ENCODE results near the gene FA2H. TPM values are rescaled to one million over a fixed set of nuclear protein-coding genes. Genes with fewer than 3 reads are reported as not detected.

The FA2H gene
- total and polyA plus RNA-seq, 12 donors: 0.17 to 6.1 (median 0.33) TPM; not detected in 5

DNA sequence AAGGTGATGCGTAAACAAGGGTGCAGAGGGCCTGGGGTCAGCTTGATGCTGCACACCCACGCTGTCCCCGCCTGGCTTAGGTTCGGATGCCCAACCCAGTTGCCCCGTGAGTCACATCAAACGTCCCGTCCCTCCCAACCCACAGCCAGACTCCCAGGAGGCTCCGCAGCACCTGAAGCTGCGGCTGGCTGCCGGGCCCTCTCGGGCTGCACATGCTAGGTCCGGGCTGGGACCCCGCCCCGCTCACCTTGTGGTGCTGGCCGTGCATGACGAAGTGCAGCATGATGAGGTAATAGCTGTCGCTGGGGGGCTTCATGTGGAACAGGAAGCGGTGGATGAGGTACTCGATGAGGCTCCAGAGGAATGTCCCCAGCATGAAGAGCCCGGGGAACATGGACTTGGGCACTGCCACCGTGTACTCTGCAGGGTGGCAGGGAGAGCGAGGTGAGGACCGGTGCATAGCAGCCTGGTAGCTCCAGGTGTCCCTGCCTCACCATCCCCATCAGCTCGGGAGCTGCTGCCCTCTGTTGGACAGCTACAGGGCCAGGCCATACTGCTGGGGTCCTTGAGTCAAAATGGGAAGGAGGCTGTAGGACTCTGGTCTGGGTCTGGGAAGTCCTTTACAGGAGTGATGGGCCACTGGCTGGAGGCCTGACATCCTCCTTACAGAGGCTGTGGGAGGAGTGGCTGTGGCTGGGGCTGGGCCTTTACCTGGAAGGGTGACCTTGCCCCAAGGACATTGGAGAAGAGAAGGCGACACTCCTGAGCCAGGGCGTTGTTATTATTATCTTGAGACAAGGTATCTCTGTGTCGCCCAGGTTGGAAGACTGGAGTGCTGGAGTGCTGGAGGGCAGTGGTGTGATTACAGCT, 55.6 kb downstream of the FA2H start:
- Histone ChIP-seq H3K4me3 (no peak overlapping the region), H3K9me3 (replicated peaks in 1 of 3) (no peaks in the 10 kb centered on the region), H3K36me3 (replicated peaks in 1 of 2) (no peaks in the 10 kb centered on the region), H3K4me1 (replicated peaks in 1 of 2) (no peaks in the 10 kb centered on the region), H3K27me3 (no peaks in the 10 kb centered on the region), H3K27ac (no peak overlapping the region)
- WGBS, 4 donors: 82 to 88% (median 86%) methylated on average over 21 to 27 of the region's 27 CpGs
- intact Hi-C loops (cut with DNase I): loop anchor here in 1 of 2 donors (10.0 kb wide), 1 partner anchor 56 kb away; the partner anchor contains the start of gene FA2H
- DNase-seq: no peak
- no peak for TF ChIP-seq CTCF (IDR thresholded peaks at IDR 0.05)
- no peak for TF ChIP-seq POLR2A (IDR thresholded peaks at IDR 0.05)

DNA sequence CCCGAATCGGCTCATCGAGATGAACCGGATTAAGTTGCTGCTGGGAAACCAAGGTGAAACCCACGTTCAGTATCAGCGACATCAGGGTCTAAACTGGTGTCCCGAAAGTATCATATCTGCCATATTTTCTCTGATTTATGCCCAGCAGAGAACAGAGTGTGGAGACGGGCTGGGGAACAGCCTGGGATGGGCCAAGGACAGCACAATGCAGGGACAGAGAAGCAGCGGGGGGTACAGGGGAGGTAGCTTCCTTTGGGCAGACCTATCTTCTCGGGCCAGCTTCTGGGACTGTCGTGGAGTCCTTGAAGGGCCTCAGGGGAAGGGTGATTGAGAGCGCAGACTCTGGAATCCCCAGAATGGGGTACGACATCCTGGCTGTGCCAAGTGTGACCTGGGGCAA, 56.5 kb downstream of the FA2H start:
- no peak overlapping the region for H3K4me3 ChIP-seq
- H3K4me1 ChIP-seq (replicated peaks in 1 of 2): no peaks in the 10 kb centered on the region
- intact Hi-C loops (cut with DNase I): loop anchor here in 1 of 2 donors (10.0 kb wide), 1 partner anchor 57 kb away; the partner anchor contains the start of gene FA2H
- WGBS, 4 donors: 75 to 90% (median 87%) methylated on average over 13 of the region's 13 CpGs
- no peak overlapping the region for H3K27ac ChIP-seq
- H3K36me3 ChIP-seq (replicated peaks in 1 of 2): no peaks in the 10 kb centered on the region
- DNase-seq: no peak
- no peaks in the 10 kb centered on the region for H3K9me3 ChIP-seq (replicated peaks in 1 of 3)
- no peaks in the 10 kb centered on the region for H3K27me3 ChIP-seq
- no peak for TF ChIP-seq POLR2A (IDR thresholded peaks at IDR 0.05)
- no peak for TF ChIP-seq CTCF (IDR thresholded peaks at IDR 0.05)

DNA sequence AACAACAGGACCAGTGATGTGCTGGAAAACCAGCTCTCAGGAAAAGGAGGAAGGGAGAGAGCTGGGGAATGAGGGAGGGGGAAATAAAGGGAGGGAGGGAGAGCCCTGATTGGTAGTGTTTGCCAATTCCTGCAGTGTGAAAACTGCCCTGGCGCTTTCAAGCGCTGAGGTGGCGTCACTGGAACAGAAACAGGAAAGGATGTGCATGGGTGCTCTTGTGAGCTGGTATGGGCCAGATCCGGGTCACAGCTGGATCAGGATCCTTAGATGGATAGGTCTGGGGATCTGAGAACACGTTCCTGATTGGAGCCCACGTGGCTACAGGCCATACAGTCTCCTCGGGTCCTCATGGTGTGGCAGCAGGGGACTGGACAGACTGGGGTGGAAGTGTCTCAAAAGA, 57.3 kb downstream of the FA2H start:
- intact Hi-C loops (cut with DNase I): loop anchor here in 1 of 2 donors (10.0 kb wide), 1 partner anchor 57 kb away; the partner anchor contains the start of gene FA2H
- Histone ChIP-seq H3K27ac (no peak overlapping the region), H3K4me1 (replicated peaks in 1 of 2) (no peaks in the 10 kb centered on the region), H3K4me3 (no peak overlapping the region), H3K36me3 (replicated peaks in 1 of 2) (no peaks in the 10 kb centered on the region), H3K9me3 (replicated peaks in 1 of 3) (no peaks in the 10 kb centered on the region), H3K27me3 (no peaks in the 10 kb centered on the region)
- DNase-seq: no peak
- WGBS, 4 donors: 82 to 90% (median 86%) methylated on average over 7 of the region's 7 CpGs
- TF ChIP-seq CTCF (IDR thresholded peaks at IDR 0.05): no peak

- Histone ChIP-seq H3K36me3 (replicated peaks in 1 of 2) (no peaks in the 10 kb centered on the region), H3K27me3 (no peaks in the 10 kb centered on the region), H3K9me3 (replicated peaks in 1 of 3) (no peaks in the 10 kb centered on the region), H3K4me1 (replicated peaks in 1 of 2) (no peaks in the 10 kb centered on the region), H3K27ac (no peak overlapping the region), H3K4me3 (no peak overlapping the region)
- no peak for DNase-seq
- TF ChIP-seq POLR2A (IDR thresholded peaks at IDR 0.05) (no peak), CTCF (IDR thresholded peaks at IDR 0.05) (no peak)
- intact Hi-C loops (cut with DNase I): loop anchor here in 1 of 2 donors (10.0 kb wide), 1 partner anchor 58 kb away; the partner anchor contains the start of gene FA2H
- WGBS, 4 donors: 77 to 89% (median 86%) methylated on average over 9 to 15 of the region's 15 CpGs
Observed at GRCh38 chr16:74716355-74716754, 58.3 kb downstream of the FA2H start.
